NB4 (cell line): ENCODE measurements around the gene CRAMP1.

Experiments used
- DNase-seq: peaks from one replicate; pipeline ENCODE4 v3.0.0; 2010; ENCODE audit warnings: low read depth
- H3K4me3 ChIP-seq: one replicate; pipeline ENCODE4 v1.5.1; 2011; ENCODE audit warnings: mild to moderate bottlenecking, low read depth, low read length, moderate library complexity
- CTCF ChIP-seq: IDR thresholded peaks from one replicate; pipeline ENCODE4 v1.5.1; 2012; ENCODE audit warnings: low read depth, low read length
- MAX ChIP-seq: IDR thresholded peaks from 2 replicates; pipeline ENCODE4 v1.6.1; 2011; ENCODE audit warnings: low read depth, low read length
- MYC ChIP-seq: IDR thresholded peaks from 2 replicates; pipeline ENCODE4 v1.6.1; 2011; ENCODE audit warnings: low read depth, low read length
- POLR2A ChIP-seq: IDR thresholded peaks from 2 replicates; pipeline ENCODE4 v1.6.1; 2011; ENCODE audit warnings: mild to moderate bottlenecking; ENCODE audit not compliant: insufficient read length; ENCODE audit errors: extremely low read depth

CRAMP1 gene

DNA sequence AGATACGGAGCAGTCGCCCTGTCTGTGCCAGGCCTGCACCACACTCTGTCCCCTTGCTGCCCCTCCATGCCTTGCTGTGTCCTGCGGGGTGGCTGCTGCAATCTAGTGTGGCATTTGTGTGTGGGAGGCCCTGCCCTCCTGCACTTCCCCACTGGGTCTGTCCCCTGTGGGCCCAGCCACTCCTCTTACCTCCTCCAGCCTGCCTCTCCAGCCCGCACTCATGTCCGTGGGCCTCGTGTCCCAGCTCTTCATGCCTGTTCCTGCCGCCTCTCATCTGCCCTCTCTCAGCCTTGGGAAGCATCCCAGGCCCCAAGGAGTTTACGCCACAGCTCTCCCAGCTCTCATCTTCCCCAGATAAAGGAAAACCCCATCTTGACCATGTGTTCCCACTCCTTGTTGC is 26.6 kb downstream of the CRAMP1 start:
- H3K4me3 ChIP-seq = no peak overlapping the region
- TF ChIP-seq POLR2A (no peak), MAX (no peak), MYC (no peak), CTCF (no peak)
- DNase-seq = no peak

GRCh38 chr16:1639282-1639681 is 27.1 kb downstream of the CRAMP1 start:
- no peak for DNase-seq
- TF ChIP-seq MYC = no peak
- no peak for TF ChIP-seq POLR2A
- no peak for TF ChIP-seq CTCF
- TF ChIP-seq MAX = no peak
- no peak overlapping the region for H3K4me3 ChIP-seq

GRCh38 chr16:1639860-1640259 is 27.7 kb downstream of the CRAMP1 start:
- DNase-seq = no peak
- no peak for TF ChIP-seq MAX
- TF ChIP-seq MYC = no peak
- no peak for TF ChIP-seq CTCF
- no peak for TF ChIP-seq POLR2A
- H3K4me3 ChIP-seq = no peak overlapping the region

GRCh38 chr16:1640261-1640941 is 28.2 kb downstream of the CRAMP1 start:
- DNase-seq = no peak
- no peak overlapping the region for H3K4me3 ChIP-seq
- TF ChIP-seq MAX (no peak), POLR2A (no peak), MYC (no peak), CTCF (no peak)

GRCh38 chr16:1641261-1641660 is 29.1 kb downstream of the CRAMP1 start:
- H3K4me3 ChIP-seq = no peak overlapping the region
- no peak for DNase-seq
- TF ChIP-seq MYC (no peak), CTCF (no peak), POLR2A (no peak), MAX (no peak)

DNA sequence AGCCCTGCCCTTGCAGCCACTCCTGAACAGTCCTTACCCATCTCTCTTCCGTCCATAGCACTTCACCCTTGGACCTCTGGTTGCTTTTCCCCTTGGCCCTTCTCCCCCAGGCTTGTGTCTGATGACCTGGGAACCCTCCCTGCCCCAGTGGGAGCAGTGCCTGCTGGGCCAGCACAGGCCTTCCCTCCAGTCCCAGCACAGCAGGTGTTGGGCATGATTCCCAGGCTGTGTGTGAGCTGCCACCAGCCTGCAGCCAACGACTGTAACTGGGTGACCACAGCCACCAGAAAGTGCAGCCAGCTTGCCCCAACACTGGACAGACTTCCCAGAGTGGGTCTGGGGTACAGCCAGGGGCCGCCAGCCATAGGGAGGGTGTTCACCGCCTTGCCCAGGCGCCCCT is 30.0 kb downstream of the CRAMP1 start:
- H3K4me3 ChIP-seq = no peak overlapping the region
- no peak for DNase-seq
- TF ChIP-seq MYC = no peak
- no peak for TF ChIP-seq CTCF
- TF ChIP-seq MAX = no peak
- TF ChIP-seq POLR2A = no peak
